Stimulated activated naive CD4-positive, alpha-beta T cell treated with Interleukin-2 at 50 U/mL for 16 hours (primary cell): ENCODE data around the gene CCT5.
"Not testable (repeated sequence)": the region's sequence is repeated elsewhere in the genome, so short reads cannot be mapped to it uniquely, and the experiment has no call there.

Source experiments
- DNase-seq: peaks from one replicate; lab custom pipeline; 2025; lab: John Stamatoyannopoulos, UW

CCT5 gene

DNA sequence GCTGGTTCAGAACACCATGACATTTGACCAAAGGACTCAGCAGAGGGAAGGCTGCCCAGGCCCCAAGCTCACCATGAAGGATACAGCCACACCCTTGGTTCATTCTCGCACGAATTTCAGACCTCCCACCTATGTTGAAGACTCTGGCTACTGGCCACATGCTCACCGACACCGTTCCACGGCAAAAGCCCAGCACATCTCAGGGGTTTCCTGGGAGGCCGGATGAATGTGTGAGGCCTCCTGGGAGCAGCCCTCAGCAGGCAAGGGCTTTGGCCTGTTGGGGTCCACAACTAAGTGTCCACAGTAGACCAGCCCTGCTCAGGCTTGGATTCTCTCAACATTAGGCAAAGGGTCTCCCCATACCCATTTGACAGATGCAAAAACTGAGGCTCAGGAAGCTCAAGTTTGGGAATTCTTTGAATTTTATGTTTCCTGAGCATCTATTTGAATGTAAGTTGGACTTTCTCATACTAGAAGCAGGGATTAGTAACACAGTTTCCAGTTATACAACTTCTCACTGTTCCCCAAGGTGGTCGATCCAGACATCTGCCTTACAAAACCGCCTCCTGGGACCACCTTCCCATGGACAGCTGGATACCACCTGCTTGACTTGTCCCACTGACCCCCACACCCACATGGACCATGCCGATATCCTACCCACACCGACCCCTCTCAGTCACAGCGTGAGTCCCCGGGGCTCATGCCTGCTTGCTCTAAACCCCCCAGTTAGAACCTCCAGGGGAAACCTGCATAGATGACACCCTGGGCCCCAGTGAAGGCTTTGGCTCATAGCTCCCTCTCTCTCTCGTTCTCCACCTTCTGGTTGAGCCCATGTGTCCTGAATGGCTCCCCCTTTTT is 27.9 kb downstream of the CCT5 start:
- no peak for DNase-seq

DNA sequence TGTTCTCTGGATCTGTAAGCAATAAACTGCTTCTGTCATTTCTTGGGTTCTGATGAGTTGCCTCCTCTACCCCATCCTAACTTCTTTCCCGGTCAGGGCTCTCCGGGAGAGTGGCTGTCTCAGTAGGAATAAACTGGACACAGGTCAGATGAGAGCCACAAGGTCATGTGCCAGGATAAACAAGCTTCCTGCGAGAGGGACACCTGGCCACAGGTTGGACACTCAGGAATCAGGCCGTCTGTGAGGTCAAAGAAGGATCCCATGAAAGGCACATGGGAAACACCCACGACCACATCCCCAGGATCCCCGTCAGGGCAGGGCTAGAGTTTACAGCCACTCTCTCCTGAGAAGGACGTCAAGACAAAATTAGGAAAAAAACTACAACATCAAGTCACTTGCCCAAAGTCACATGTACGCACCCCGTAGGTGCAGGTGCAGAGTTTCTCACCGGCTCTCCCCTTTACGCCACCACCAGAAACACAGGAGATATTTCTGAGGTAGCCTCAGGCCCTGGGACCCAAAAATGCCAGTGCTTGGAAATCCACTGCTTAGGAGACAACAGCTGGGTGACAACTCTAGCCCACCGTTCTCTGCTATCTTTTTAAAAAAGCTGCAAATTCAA is 28.7 kb downstream of the CCT5 start:
- no peak for DNase-seq

DNA sequence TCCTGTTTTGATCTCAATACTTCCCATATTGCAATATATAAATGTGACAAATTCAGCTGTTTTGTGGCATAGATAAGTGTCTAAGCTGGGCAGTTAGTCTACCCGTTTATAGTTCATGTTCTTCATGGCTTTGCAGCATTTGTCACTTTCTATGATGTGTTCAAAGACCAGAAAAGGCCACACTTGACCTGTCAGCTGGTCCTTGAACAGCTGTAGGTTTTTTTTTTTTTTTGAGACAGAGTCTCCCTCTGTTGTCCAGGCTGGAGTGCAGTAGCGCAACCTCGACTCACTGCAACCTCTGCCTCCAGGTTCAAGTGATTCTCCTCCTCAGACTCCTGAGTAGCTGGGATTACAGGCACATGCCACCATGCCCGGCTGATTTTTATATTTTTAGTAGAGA is 29.2 kb downstream of the CCT5 start:
- DNase-seq, result no peak

DNA sequence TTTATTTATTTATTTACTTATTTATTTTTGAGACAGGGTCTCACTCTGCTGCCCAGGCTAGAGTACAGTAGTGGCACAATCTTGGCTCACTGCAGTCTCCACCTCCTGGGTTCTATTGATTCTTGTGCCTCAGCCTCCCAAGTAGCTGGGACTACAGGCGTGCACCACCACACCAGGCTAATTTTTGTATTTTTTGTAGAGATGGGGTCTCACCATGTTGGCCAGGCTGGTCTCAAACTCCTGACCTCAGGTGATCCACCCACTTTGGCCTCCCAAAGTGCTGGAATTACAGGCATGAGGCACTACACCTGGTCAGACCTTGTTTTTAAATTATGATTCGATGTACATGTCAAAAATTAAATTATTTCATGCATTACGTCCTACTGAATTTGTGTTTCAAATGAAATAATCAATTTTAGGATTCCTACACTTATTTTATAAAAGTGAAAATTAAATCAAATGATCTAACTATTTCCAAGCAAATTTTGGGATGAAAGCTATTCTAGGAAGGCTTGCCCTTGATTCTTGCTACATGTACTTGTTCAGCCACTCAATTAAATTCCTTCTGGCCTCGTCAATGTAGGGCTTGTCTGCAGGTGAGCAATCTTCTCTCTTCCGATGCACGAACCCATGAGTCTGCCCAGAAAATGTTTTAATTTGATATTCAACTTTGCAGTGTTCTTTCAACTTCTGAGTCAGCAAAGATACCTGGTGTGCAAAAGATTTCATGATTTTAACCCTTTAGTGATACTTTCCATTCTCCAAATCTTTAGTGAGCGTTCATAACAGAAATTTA is 30.0 kb downstream of the CCT5 start:
- no peak for DNase-seq

DNA sequence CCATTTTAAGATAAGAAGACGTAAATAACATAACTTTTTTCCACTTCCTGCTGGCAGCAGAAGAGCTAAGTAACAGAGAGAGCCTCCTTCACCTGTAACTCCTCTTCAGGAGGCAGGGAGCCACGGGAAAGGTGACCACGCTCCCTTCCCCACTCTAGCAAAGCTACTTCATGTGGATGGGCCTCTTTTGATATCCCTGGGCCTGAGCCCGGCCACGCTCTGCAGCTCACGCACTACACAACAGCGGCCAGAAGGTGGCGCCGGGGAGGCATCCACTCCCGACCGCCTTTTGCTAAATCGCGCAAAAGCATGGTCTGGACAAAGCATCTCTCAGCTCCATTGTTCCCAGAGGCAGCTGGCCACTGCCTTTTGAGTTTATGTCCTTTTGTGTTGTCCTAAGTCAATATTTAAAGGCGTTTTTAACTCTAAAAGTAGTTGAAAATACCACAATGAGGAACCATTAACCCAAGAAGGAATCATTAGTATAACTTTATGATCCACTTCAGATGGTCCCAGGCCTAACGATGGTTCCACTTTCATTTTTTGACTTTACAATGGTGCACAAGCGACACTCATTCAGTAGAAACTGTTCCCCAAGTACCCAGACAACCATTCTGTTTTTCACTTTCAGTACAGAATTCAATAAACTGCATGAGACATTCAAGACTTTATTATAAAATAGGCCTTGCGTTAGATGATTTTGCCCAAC is 34.0 kb downstream of the CCT5 start:
- DNase-seq, result peak; percentile 68

DNA sequence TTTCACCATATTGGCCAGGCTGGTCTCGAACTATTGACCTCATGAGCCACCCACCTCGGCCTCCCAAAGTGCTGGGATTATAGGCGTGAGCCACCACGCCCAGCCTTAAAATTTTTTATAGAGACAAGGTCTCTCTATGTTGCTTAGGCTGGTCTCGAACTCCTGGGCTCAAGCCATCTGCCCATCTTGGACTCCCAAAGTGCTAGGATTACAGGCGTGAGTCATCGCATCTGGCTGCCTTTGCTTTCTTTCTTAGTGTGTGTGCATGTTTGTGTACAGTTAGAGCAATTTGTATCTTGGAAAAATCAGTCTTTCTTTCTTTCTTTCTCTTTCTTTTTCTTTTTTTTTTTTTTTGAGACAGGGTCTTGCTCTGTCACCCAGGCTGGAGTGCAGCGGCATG is 35.3 kb downstream of the CCT5 start:
- not testable (repeated sequence) for DNase-seq

DNA sequence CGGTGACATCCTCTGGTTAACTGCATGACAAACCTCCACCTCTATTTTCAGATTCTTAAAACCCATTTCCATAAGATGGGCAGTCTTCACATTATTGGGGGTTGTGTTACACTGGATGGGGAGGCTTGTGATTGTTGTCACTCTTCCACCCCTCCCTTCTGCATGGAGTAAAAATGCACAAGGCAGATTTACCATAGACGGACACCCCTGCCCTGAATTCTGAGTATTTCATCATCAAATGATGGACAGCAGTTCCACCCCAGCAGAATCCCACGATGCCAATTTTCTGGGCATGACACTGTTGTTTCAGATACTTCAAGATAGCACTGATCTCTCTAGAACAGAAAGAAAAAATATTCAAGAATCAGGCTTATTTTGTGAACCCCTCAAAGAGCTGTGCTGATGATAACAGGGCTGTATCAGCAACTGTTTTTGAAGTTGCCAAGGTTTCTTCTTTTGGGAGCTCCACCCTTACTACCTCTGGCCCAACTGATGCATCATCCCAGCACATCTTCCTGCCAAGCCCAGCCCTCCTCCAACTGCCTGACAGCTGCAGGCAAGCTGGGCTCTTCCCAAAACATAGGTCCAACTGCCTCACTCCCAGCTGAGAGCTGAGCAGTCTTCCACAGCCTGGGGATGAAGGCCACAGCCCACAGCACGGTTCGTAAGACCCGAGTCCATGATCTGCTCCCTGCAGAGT is 36.2 kb downstream of the CCT5 start:
- DNase-seq, result no peak

DNA sequence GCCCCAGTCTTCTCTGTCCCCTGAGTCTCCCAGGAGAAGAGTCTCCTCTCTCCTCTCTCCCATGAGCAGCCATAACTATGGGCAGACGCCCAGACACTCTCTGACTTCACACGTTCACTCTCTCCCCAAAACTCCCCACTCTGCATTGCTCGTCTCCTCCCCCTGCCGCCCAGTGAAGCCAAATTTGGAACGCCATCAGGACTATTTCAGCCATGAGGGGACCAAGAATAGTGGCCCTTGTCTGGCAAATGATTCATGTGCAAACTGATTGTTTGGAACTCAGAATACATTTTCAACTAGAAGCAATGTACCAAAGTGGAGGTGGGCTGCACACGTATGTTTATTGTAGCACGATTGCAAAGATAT is 36.8 kb downstream of the CCT5 start:
- no peak for DNase-seq

DNA sequence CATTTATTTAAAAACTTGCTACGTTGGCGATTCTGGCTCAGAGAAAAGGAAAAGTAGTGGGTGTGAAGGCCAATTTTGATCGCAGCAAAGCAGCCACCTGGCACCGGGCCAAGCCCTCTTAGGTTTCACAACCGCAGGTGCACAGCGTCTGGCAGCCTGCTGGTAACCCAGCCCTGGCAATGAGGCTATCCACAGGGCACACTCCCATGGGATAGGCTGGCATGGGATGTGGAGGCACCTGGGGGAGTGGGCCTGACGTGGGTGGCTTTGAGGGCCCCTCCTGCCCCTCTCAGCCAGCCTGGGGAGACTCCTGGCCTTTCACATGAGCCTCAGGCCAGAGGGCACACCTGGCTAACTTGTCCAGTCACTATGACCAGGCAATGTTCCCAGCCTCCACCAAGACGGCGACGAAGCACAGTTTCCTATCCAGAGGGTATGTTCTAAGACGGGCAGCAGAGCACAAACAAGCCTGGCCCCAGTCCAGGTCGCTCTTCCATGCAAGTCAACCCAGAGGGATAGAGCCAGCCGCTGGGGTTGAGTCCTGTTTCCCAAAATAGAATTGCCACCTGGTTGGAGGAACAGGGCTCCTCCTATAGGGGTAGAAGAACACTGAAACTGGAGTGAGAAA is 38.6 kb downstream of the CCT5 start:
- DNase-seq, result no peak

DNA sequence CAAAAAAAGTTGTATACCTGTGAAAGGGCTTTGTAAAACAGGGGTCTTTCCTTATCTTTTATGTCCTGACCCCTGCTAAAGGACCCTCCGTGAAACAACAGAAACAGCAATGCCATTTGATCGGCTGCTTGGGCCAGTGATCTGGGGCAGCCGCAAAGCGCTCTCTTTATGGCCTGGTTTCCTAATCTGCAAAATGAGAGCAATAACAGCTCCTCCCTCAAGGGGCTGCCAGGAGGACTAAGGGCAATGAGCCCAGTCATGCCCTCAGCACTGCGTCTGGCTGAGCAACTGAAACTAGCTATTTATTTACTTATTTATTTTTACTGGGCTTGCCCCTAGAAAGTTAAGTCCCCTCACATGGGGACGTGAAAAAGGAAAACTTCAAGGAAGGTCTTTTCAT is 39.3 kb downstream of the CCT5 start:
- no peak for DNase-seq

DNA sequence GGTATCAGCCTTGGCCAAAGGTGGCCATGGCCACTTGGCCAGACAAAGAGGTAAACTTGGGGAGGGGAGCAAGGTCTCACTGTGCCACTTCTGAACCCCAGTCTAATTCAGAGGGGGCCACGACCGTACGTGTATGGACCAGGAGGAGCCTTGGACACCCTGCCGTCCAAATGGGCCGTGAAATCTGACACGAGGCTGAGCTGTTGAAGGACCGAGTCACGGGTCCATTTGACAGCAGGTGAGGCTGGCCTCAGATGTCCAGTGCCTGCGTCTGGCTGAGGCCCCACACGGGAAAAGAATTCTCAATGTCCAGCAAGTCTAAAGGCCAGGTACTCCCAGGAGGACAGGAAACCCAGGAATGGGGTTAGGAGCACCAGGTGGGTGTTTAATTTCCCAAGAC is 39.9 kb downstream of the CCT5 start:
- DNase-seq, result no peak

DNA sequence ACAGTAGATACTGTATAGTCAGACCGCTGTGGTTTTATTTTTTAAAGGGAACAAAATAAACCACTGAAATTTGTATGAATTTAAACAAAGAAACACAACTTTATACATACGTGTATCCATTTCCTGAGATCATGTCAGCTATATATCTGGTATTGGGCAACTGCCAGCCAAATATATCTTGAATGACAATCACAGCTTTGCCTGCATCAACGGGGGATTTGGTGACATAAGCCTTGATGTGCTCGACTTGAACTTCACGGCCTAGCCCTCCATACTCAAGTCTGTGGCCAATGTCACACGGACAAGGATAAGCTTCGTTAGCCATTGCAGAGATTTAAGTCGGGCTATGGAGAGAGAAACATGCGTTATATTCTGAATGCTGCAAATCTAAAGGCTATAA is 40.4 kb downstream of the CCT5 start:
- no peak for DNase-seq

DNA sequence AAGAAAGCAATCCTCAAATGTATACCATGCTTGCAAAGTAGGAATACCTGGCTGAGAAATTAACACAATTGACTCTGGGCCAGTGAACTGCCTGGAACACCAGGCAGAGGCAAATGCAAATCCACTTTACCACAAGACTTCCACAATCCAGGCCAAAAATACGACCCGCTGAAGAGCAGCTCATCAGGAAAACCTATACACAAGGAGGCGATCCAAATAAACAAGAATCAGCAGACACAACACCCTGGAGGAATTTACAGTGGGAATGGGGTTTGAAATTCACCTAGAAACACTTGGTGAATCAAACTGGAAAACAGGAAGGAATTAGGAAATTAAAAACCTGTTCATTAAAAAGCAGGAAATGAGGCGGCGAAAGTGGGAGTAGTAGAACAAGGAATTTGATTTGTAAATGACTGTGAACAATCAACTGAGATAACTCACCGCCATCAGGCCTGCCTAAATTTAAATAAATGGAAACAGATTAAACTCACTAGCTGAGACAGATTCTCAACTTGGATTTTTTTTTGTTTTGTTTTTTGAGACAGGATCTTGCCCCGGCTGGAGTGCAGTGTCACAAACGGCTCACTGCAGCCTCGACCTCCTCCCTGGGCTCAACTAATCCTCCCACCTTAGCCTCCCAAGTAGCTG is 41.7 kb downstream of the CCT5 start:
- DNase-seq, result no peak

DNA sequence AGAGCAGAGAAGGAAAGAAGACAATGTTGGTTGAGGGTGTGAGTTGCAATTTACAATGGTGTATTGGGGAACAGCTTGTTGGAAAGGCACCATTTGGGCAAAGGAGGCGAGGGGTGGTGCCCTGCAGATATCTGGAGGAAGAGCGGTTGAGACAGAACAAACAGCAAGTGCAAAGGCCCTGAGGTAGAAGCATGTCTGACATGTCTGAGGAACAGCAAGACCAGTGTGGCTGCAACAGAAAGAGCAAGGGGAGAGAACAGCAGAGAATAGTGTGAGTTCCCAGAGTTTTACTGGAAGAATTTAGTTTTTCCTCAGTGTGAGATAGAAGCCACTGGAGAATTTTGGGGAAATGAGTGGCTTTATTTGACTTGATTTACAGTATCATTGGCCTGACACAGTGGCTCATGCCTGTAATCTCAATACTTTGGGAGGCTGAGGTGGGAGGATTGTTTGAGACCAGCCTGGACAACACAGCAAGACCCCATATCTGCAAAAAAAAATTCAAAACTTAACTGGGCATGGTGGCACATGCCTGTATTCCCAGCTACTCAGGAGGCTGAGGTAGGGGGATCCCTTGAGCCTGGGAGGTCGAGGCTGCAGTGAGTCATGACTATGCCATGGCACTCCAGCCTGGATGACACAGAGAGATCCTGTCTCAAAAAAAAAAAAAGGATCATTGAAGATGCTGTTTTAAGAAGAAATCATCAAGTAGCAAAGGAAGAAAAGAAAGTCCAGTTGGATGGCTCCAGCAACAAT is 44.0 kb downstream of the CCT5 start:
- no peak for DNase-seq

DNA sequence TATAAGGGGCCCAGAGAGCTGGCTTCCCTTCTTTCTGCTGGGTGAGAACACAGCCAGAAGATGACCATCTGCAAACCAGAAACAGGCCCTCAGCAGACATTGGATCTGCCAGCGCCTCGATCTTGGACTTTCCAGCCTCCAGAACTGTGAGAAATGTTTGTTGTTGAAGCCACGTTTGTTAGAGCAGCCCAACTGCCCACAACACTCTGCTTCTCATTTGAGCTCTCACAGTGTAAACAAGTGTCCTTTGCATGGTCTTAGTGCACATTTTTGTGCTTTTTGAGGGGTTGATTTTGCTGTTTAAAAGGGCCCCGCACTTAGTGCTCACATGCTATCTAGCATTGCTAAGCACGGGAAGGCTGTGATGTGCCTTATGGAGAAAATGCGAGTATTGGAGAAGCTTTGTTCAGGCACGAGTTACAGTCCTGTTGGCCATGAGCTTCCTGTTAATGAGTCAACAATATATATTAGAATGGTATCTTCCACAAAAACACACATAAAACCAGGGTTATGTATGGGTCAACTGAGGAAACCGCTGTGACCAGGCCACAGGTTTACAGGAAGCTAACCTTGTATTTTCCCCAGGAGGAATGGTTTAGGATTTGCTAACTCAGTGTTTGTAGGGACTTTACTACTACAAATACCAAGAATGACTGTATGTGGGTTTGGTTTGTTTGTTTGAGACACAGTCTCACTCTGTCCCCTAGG is 45.7 kb downstream of the CCT5 start:
- no peak for DNase-seq

DNA sequence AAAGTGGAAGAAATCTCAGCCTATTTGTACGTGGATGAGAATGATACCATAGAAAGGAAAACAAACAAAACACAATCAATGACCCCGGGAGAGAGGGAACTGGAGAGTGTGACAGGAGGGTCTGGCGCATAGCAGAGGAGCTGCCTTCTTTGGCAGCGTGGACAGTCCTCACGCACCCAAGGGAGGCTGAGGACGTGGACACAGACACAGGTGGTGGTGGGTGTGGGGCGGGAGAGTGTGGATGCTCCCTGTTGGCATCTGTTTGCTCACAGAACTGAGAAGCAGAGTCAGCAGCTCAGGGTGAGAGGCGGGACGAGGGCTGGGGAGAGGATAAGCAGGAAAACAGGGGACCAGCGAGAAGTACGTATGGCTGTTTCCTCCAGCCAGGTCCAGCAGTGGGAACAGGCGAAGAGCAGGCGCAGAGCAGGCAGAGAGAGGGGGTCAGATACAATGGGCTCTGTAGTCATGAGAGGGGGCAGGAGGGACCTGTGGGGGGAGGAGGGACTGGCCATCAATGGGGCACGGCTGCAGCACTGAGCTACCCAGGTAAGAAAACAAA is 47.6 kb downstream of the CCT5 start:
- no peak for DNase-seq

DNA sequence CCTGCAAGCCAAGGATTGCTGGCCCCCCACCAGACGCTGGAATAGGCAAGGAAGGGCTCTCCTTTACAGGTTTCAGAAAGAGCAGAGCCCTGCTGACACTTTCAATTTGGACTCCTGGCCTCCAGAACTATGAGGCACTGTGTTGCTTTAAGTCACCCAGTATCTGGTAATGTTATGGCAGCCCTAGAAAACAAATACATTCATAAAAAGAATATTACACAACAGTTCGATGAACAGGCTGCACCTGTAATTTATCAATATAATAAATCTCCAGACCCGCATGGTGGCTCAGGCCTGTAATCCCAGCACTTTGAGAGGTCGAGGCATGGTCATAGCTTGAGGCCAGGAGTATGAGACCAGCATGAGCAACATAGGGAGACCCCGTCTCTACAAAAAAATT is 50.2 kb downstream of the CCT5 start:
- no peak for DNase-seq

DNA sequence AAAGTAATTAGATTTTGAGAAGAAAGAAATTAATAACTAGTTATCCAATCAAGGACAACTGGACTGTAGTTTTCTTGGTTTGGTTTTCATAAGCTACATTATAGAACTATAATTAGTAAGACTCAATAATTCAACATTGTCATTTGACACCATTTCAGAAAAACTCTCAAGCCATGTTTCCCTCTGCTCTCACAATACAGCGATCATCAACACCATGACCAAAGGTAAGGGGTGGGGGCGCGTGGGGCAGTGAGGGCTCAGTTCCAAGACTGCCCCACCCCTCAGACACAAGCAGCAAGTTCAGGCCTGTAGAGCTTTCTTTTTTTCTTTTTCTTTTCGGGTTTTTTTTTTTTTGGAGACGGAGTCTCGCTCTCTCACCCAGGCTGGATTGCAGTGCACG is 51.2 kb downstream of the CCT5 start:
- no peak for DNase-seq
